Keratinocyte (primary cell): ENCODE data around the gene RANBP3L. TPM values are rescaled to one million over a fixed set of nuclear protein-coding genes. Genes with fewer than 3 reads are reported as not detected.

ENCODE experiments used
- DNase-seq: peaks from one replicate; pipeline ENCODE4 v3.0.0-alpha.2; 2011; ENCODE audit warnings: low read depth, missing footprints, low spot score
- FAIRE-seq: peaks from 2 replicates; lab custom pipeline; 2011; peaks lifted over from hg19 to GRCh38; lab: Jason Lieb, UNC
- H2AFZ ChIP-seq: 2 replicates; pipeline ENCODE4 v1.6.0; 2012; ENCODE audit warnings: low read length, control low read depth, inconsistent platforms; ENCODE audit not compliant: control insufficient read depth
- H3K27ac ChIP-seq: 2 replicates; pipeline ENCODE4 v1.5.1; 2011; ENCODE audit warnings: low read length; ENCODE audit not compliant: control insufficient read depth, insufficient read depth
- H3K27me3 ChIP-seq: 3 replicates; pipeline ENCODE4 v1.6.0; 2011; ENCODE audit warnings: low read length; ENCODE audit not compliant: control insufficient read depth, insufficient read depth; ENCODE audit errors: extremely low read depth
- H3K36me3 ChIP-seq, 2 experiments: 2 replicates in 1 of 2; 3 replicates in 1 of 2; pipeline ENCODE4 v1.5.1; 2011; ENCODE audit warnings: low read length in 2 of 2, mild to moderate bottlenecking in 1 of 2; ENCODE audit not compliant: control insufficient read depth in 2 of 2, insufficient read depth in 2 of 2; ENCODE audit errors: extremely low read depth in 1 of 2
- H3K4me1 ChIP-seq: 3 replicates; pipeline ENCODE4 v1.5.1; 2011; ENCODE audit warnings: low read length; ENCODE audit not compliant: control insufficient read depth, insufficient read depth; ENCODE audit errors: extremely low read depth
- H3K4me2 ChIP-seq: 3 replicates; pipeline ENCODE4 v1.6.0; 2011; ENCODE audit warnings: low read depth, low read length; ENCODE audit not compliant: control insufficient read depth, insufficient read depth; ENCODE audit errors: extremely low read depth
- H3K4me3 ChIP-seq, 3 experiments: fragments of 200-600 bp in 1 of 3; sonication (generic) in 1 of 3; 2 replicates in 2 of 3; 3 replicates in 1 of 3; pipeline ENCODE4 v1.5.1; 2011 to 2016; ENCODE audit warnings: low read length in 3 of 3, mild to moderate bottlenecking in 3 of 3, control low read depth in 2 of 3, inconsistent platforms in 1 of 3, low read depth in 1 of 3, mixed read lengths in 1 of 3, mixed run types in 1 of 3, moderate library complexity in 1 of 3; ENCODE audit not compliant: control insufficient read depth in 2 of 3, insufficient read depth in 2 of 3; ENCODE audit errors: extremely low read depth in 1 of 3
- H3K79me2 ChIP-seq: 2 replicates; pipeline ENCODE4 v1.6.0; 2012; ENCODE audit warnings: low read length; ENCODE audit not compliant: control insufficient read depth, insufficient read depth
- H3K9ac ChIP-seq: 3 replicates; pipeline ENCODE4 v1.6.0; 2011; ENCODE audit warnings: low read length; ENCODE audit not compliant: control insufficient read depth, insufficient read depth; ENCODE audit errors: extremely low read depth
- H3K9me1 ChIP-seq: 3 replicates; pipeline ENCODE4 v1.6.0; 2011; ENCODE audit warnings: low read length; ENCODE audit not compliant: control insufficient read depth, insufficient read depth; ENCODE audit errors: extremely low read depth
- H3K9me3 ChIP-seq: 2 replicates; pipeline ENCODE4 v1.5.1; 2012; ENCODE audit warnings: low read depth, low read length; ENCODE audit not compliant: control insufficient read depth
- H4K20me1 ChIP-seq: 3 replicates; pipeline ENCODE4 v1.6.0; 2011; ENCODE audit warnings: low read length; ENCODE audit not compliant: control insufficient read depth, insufficient read depth; ENCODE audit errors: extremely low read depth
- CTCF ChIP-seq, 3 experiments: IDR thresholded peaks in 1 of 3; conservative IDR thresholded peaks in 1 of 3; optimal IDR thresholded peaks in 1 of 3; 2 replicates in 2 of 3; 3 replicates in 1 of 3; pipeline versions ENCODE3 to v1.5.1; 2011; ENCODE audit warnings: low read length in 3 of 3, mild to moderate bottlenecking in 3 of 3, moderate library complexity in 2 of 3, control low read depth in 1 of 3, inconsistent platforms in 1 of 3; ENCODE audit not compliant: insufficient read depth in 2 of 3; ENCODE audit errors: extremely low read depth in 1 of 3
- EZH2 ChIP-seq: IDR thresholded peaks from one replicate; pipeline ENCODE4 v1.6.1; 2012; ENCODE audit warnings: inconsistent platforms, mild to moderate bottlenecking, low read length, moderate library complexity
- dilution Hi-C: fragments of 300-500 bp; cut with MboI; formaldehyde crosslinking; loops from one replicate; pipeline ENCODE4 v1.7.0; 2020; ENCODE audit warnings: low sequenced_read_pairs; ENCODE audit not compliant: extremely low pct_ligation_motif_present
- polyA plus RNA-seq, 5 experiments: library from polyadenylated mRNA; depleted of rRNA in 3 of 5; stranded (reverse) in 3 of 5; stranded (forward) in 1 of 5; unstranded in 1 of 5; fragments of >200 nt; gene quantifications; 1 replicate in 1 of 5; 2 replicates in 3 of 5; 3 replicates in 1 of 5; pipeline versions ENCODE4 v1.2.1 to v1.2.3, GENCODE V29; 2011 to 2012; ENCODE audit warnings: missing spikeins in 2 of 5, low read depth in 1 of 5, low replicate concordance in 1 of 5

The RANBP3L gene
- polyA plus RNA-seq, 1 donor (not counting 4 experiments of a cell fraction or from before 2014, with no cell fraction given), result not detected

DNA sequence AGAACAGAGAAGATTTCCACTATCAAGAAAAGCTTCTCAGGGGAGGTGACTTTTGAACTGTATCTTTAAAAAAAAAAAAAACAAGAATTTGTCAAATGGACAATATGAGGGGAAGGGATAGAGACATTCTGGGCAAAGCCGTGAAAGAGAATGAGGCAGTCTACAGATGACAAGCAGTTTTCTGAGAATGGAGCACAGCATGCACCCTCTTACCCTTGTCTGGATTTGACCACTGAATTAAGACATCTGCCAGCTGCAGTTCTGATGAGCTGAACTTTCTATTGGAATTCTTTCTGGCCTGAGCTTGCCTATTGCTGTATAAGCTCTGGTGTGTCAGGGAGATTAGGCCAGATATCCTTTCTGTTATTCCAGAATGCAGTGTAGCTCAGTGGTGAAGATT is 10.3 kb upstream of the RANBP3L start:
- Histone ChIP-seq H3K9me3 (no peaks in the 10 kb centered on the region), H3K79me2 (no peaks in the 10 kb centered on the region), H3K27me3 (peaks cover 12% of the 10 kb centered on the region), H2AFZ (no peak overlapping the region), H3K9ac (no peak overlapping the region), H3K9me1 (no peaks in the 10 kb centered on the region), H3K27ac (no peak overlapping the region), H3K4me2 (no peak overlapping the region), H3K36me3 (no peaks in the 10 kb centered on the region), H3K4me3 (no peak overlapping the region), H4K20me1 (no peaks in the 10 kb centered on the region), H3K4me1 (no peaks in the 10 kb centered on the region)
- no peak for TF ChIP-seq EZH2
- TF ChIP-seq CTCF (optimal IDR thresholded peaks at IDR 0.05 in 1 of 3, IDR thresholded peaks at IDR 0.05 in 1 of 3, conservative IDR thresholded peaks at IDR 0.05 in 1 of 3; ENCODE audit: extremely low read depth in 1 of 3, insufficient read depth in 2 of 3, low read length in 3 of 3), result no peak
- DNase-seq (no peak), FAIRE-seq (no peak)
- dilution Hi-C loops, result no loop called here

- dilution Hi-C loops, result no loop called here
- Histone ChIP-seq H3K9me1 (no peaks in the 10 kb centered on the region), H3K4me3 (no peak overlapping the region), H3K36me3 (no peaks in the 10 kb centered on the region), H4K20me1 (no peaks in the 10 kb centered on the region), H3K27ac (no peak overlapping the region), H3K9ac (no peak overlapping the region), H3K79me2 (no peaks in the 10 kb centered on the region), H3K27me3 (peaks cover 12% of the 10 kb centered on the region), H3K9me3 (no peaks in the 10 kb centered on the region), H3K4me2 (no peak overlapping the region), H2AFZ (no peak overlapping the region), H3K4me1 (no peaks in the 10 kb centered on the region)
- FAIRE-seq, result no peak
- TF ChIP-seq CTCF (optimal IDR thresholded peaks at IDR 0.05 in 1 of 3, IDR thresholded peaks at IDR 0.05 in 1 of 3, conservative IDR thresholded peaks at IDR 0.05 in 1 of 3; ENCODE audit: extremely low read depth in 1 of 3, insufficient read depth in 2 of 3, low read length in 3 of 3), result no peak
- TF ChIP-seq EZH2, result no peak
- DNase-seq, result no peak
Observed at GRCh38 chr5:36310138-36310537, 8.4 kb upstream of the RANBP3L start.
